AG09309 (cell line): ENCODE measurements around the gene MAPKBP1.

Experiments
- DNase-seq: peaks from one replicate; pipeline ENCODE4 v3.0.0-alpha.2; 2010; ENCODE audit warnings: low read depth
- H3K4me3 ChIP-seq: 2 replicates; pipeline ENCODE4 v1.5.1; 2011; ENCODE audit warnings: mild to moderate bottlenecking, low read depth, low read length, moderate library complexity; ENCODE audit not compliant: control insufficient read depth
- TF ChIP-seq, protein P1 (sequence below): IDR thresholded peaks from 2 replicates; pipeline ENCODE4 v1.5.1; 2011; ENCODE audit warnings: mild to moderate bottlenecking, low read depth, low read length, inconsistent platforms; ENCODE audit not compliant: insufficient read depth, control insufficient read depth; ENCODE audit errors: missing control alignments

Gene MAPKBP1

DNA sequence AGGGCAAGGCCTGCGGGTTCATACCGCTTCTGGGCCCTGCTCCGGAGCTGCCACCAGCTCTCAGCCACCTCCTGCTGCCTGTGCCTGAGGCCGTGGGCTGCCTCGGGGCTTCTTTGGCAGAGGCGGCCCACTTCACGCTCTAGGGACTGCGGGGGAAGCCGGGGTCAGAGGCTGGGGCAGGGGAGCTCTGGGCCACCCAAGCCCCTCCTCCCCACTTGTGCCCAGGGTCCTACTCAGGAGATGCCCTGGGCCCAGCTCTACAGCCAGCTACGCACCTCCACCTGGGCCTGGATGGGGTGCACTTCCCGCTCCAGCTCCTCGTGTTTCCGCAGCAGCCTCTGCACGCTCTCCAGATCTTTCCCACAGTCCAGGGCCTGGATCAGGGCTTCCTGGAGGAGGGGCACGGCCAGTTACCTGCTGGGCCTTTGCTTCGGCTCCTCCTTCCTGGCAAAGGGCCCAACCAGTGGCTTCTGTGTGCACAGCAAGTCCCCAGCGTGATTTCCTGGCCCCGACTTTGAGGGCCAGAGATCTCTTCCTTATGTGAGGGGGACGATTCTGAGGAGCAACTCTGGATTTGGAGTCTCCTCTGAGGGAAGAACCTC, 88.3 kb downstream of the MAPKBP1 start:
- H3K4me3 ChIP-seq: no peak overlapping the region
- TF ChIP-seq, protein P1, sequence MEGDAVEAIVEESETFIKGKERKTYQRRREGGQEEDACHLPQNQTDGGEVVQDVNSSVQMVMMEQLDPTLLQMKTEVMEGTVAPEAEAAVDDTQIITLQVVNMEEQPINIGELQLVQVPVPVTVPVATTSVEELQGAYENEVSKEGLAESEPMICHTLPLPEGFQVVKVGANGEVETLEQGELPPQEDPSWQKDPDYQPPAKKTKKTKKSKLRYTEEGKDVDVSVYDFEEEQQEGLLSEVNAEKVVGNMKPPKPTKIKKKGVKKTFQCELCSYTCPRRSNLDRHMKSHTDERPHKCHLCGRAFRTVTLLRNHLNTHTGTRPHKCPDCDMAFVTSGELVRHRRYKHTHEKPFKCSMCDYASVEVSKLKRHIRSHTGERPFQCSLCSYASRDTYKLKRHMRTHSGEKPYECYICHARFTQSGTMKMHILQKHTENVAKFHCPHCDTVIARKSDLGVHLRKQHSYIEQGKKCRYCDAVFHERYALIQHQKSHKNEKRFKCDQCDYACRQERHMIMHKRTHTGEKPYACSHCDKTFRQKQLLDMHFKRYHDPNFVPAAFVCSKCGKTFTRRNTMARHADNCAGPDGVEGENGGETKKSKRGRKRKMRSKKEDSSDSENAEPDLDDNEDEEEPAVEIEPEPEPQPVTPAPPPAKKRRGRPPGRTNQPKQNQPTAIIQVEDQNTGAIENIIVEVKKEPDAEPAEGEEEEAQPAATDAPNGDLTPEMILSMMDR: no peak
- no peak for DNase-seq

DNA sequence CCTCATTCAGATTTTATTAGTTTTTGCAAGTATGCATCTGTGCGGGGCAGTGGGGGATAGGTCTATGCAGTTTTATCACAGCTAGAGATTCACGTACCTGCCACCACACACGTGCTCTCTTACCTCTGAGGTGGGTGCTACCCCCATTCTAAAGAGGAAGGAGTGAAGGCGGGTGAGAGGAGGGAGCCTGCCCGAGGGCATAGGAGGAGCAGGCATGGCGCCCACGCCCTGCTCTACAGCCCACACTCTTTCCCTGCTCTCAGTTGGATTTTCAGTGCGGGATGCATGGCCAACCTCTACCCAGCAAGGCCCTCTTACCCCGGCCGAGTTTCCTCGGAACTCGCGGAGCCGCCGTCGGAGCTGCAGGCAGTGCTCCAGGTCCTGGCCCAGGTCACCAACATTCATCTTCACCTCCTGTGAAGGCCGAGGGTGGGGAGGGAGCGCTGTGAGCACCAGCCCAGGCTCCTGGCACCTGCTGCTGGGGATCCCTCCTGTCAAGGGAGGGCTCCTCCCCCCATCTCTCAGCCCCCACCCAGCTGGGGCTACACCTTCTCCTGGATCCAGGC, 91.3 kb downstream of the MAPKBP1 start:
- TF ChIP-seq, protein P1: no peak
- no peak overlapping the region for H3K4me3 ChIP-seq
- no peak for DNase-seq

DNA sequence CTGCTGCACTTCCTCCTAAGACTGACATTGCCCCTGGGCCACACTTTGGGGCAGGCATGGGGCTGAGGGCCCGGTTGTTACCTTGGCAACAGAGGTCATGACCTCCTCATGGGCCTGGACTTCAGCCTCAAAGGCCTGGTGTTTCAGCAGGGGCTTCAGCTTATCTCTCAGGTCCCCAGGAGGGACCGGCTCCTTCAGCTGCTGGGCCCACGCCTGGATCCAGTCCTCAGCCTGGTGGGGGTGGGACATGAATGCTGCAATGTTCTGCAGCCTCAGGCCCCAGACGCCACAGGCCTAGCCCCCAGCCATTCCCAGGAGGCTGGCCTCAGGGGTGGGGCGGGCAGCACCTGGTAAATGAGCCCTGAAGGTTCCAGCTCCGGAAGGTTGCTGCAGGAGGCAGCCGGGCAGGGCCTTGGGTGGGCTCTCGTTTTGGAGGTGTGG, 92.0 kb downstream of the MAPKBP1 start:
- TF ChIP-seq, protein P1: no peak

DNA sequence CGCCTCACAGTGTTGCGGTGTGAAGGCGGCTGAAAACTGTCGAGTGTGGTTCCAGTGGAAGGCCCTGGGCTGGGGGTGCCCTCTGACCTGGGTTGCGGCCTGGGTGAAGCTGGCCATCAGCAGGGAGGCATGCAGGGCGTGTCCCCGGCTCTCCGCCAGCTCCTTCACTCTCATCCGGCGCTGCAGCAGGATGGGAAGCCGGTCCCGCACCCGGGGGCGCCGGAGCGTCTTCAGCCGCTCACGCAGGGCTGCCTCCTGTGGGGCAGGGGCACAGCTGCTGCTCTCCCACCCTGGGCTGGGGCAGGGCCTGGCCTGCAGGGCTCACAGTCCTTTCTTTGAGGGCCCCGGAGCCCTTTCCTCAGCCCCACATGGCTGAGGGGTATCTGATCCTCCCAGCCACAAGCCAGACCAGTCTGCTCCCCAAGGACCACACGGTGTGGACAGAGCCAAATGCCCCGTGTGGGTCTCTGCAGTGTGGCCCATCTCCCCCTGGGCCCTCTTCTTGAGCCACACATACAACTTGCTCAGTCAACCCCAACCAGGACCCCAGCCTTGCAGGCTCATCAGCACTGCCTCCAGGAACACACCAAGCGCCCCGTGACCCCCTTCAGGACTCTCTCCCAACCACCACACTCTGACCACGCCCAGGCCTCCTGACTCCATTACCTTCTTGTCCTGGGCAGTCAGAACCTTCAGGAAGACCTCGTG, 92.7 kb downstream of the MAPKBP1 start:
- no peak for DNase-seq
- TF ChIP-seq, protein P1: no peak
- no peak overlapping the region for H3K4me3 ChIP-seq

More for the DNA sequence above, 92.0 kb downstream of the MAPKBP1 start:
- H3K4me3 ChIP-seq: no peak overlapping the region
- DNase-seq: no peak

DNA sequence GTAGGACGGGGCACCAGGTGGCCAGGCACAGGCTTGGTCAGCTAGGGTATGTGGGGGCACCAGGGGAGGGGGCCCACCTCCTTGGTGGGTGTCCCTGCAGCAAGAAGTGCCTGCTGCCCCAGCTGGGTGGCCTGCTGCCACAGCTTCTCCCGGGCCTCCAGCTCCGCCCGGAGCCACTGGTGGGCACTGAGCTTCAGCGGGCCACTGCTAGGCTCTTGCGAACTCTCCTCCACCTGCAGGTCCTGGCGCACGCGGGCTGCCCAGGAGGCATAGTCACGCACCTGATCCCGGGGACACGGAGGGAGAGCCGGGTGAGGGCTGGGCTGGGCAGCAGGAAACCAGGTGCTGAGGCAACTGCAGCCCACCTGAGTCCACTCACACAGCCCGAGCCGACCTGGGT, 94.0 kb downstream of the MAPKBP1 start:
- TF ChIP-seq, protein P1: no peak
- H3K4me3 ChIP-seq: no peak overlapping the region
- no peak for DNase-seq

DNA sequence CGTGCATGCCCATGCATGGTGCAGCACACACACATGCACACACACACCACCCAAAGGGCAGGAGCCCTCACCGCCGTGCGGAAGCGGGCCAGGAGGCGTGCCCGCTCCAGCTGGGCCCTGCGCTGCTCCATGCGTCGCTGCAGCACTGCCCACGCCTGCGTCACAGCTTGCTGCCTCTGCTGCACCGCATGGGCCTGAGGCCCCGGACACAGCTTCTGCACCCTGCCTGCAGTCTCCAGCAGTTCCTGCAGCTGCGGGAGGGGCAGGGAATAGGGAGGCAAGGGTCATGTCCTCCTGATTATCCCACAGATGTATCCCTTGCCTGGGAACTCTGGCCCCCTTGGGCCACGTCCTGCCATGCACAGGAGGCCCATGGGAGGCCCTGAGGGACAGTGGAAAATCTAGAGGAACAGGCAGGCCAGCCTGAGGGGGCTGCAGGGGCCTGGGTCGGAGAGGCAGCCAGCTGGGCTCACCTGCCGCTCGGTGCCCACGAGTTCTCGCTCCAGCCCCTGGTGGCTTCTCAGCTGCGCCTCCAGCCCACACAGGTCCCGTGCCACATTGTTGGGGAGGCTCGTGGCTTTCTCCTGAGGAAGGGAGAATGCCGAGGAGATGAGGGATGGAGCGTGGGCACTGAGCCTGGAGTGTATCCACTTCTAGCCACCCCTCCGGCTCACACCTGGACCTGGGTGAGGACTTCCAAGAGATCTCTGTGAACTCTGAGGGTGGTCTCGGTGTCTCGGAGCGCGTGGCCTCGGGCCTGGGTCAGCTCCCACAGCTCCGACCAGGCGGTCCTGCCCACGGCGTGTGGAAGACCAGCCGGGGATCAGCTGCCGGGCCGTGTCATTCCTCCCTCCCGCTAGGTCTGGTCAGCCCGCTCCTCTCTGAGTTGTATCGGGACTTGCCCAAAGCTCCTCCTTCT, 95.7 kb downstream of the MAPKBP1 start:
- DNase-seq: no peak
- TF ChIP-seq, protein P1: no peak
- no peak overlapping the region for H3K4me3 ChIP-seq
